GM19372 (cell line): ENCODE data around the gene THOC6.

Experiments
- ATAC-seq: cut with Tn5 transposase; IDR thresholded peaks from one replicate; pipeline ENCODE4 v1.9.1; 2021; ENCODE audit warnings: mild to moderate bottlenecking, low read depth, moderate library complexity; ENCODE audit not compliant: unreplicated experiment

Gene THOC6

GRCh38 chr16:3013998-3014690 is 9.7 kb upstream of the THOC6 start:
- ATAC-seq, result no peak

GRCh38 chr16:3014971-3015370 is 8.9 kb upstream of the THOC6 start:
- no peak for ATAC-seq

GRCh38 chr16:3015865-3016521 is 7.8 kb upstream of the THOC6 start:
- ATAC-seq, result no peak

GRCh38 chr16:3017344-3017743 is 6.5 kb upstream of the THOC6 start:
- ATAC-seq, result no peak

GRCh38 chr16:3017794-3018506 is 5.9 kb upstream of the THOC6 start, which contains the start of gene CLDN6:
Gene CLDN6 (minus strand): TSS chr16:3018183. CDS start chr16:3016021, 2,162 bp downstream.
- ATAC-seq, result no peak

- ATAC-seq, result no peak
Observed at GRCh38 chr16:3019594-3020246, 4.1 kb upstream of the THOC6 start.

- ATAC-seq, result no peak
Observed at GRCh38 chr16:3020247-3020603, 3.6 kb upstream of the THOC6 start, which contains the start of gene TNFRSF12A. Gene TNFRSF12A (plus strand): TSS chr16:3020368. CDS start chr16:3020398, 30 bp downstream.

- ATAC-seq, result no peak
Observed at GRCh38 chr16:3020604-3021448, 3.0 kb upstream of the THOC6 start.

- ATAC-seq, result no peak
Observed at GRCh38 chr16:3021449-3022207, 2.2 kb upstream of the THOC6 start.

GRCh38 chr16:3022208-3022683 is 1.6 kb upstream of the THOC6 start:
- no peak for ATAC-seq

GRCh38 chr16:3022684-3023414 is 986 bp upstream of the THOC6 start:
- ATAC-seq, result no peak

GRCh38 chr16:3023415-3023668 is 493 bp upstream of the THOC6 start:
- ATAC-seq, result no peak

GRCh38 chr16:3025032-3026002 is 1.5 kb downstream of the THOC6 start:
- ATAC-seq, result no peak

GRCh38 chr16:3026003-3026378 is 2.2 kb downstream of the THOC6 start:
- ATAC-seq, result no peak

- no peak for ATAC-seq
Observed at GRCh38 chr16:3026609-3027488, 3.0 kb downstream of the THOC6 start.

GRCh38 chr16:3027489-3027795 is 3.6 kb downstream of the THOC6 start:
- no peak for ATAC-seq
